ENCODE results near the gene STIP1. TPM values are rescaled to one million over a fixed set of nuclear protein-coding genes. Genes with fewer than 3 reads are reported as not detected.

Gene STIP1
- polyA plus RNA-seq, 6 donors from 2014 or later: 26.3 to 92.4 (median 63.3) TPM

DNA sequence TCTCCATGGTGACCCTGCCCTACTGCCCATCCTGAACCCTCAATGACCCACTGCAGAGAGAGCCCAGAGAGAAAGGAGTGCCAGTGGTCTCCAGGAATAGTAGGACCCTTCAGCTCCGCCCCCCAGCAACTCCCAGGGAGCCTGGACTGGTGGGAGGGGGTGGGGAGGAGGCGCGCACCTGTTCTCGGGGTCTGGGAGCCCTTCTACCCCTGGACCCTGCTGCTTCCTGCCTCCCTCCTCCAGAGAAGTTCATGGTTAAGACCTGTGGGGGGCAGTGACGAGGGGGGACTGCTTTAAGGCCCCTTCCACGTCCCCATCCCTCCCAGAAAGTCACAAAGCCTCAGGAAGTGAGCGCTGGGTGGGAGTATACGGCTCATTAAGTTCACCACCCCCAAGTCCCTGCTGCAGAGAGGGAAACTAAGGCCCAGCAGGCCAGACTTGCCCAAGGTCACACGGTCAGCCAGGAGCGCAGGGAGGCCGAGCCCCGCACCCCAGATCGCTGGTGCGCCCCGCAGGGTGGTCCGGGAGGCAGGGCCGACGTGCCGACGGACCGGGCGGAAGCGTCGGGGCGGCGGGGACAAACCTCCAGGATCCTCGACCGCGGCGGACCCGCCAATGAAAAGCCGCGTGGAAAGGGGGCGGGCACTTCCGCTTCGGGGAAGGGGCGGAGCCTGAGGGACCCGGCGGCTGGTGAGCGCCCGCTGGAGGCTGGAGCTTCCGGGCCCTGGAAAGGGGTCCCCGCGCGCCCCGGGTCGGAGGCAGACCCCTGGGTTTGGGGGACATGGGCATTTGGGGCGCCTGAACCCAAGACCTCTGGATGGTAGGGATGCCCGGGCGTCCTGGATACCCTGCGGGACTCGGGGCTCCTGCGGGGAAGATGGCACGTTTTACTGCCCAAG, 39.9 kb downstream of the STIP1 start, which contains the start of the genes NUDT22 and TRPT1:
Gene NUDT22 (plus strand): TSS at position 667 of the 899 bp plus-strand sequence. CDS start 379 bp downstream, outside the sequence.
Gene TRPT1 (minus strand): TSS at position 579 of the 899 bp plus-strand sequence. CDS start 326 bp downstream, at position 253.
- no peaks in the 10 kb centered on the region for H3K27me3 Mint-ChIP-seq
- H3K4me1 Mint-ChIP-seq: peaks cover 21 to 46% (median 43%) of the 10 kb centered on the region in 3 donors
- DNase-seq: peak; percentile 92
- peak within 1 kb of the TSS; percentile 91 to 96 (median 92) for H3K27ac Mint-ChIP-seq
- ATAC-seq (ENCODE audit: low read depth in 2 of 2): peak; percentile 53 to 57
- H3K36me3 Mint-ChIP-seq: no peaks in the 10 kb centered on the region
- H3K4me3 Mint-ChIP-seq: peak within 1 kb of the TSS; percentile 87 to 96 (median 94)
- no peaks in the 10 kb centered on the region for H3K9me3 Mint-ChIP-seq

DNA sequence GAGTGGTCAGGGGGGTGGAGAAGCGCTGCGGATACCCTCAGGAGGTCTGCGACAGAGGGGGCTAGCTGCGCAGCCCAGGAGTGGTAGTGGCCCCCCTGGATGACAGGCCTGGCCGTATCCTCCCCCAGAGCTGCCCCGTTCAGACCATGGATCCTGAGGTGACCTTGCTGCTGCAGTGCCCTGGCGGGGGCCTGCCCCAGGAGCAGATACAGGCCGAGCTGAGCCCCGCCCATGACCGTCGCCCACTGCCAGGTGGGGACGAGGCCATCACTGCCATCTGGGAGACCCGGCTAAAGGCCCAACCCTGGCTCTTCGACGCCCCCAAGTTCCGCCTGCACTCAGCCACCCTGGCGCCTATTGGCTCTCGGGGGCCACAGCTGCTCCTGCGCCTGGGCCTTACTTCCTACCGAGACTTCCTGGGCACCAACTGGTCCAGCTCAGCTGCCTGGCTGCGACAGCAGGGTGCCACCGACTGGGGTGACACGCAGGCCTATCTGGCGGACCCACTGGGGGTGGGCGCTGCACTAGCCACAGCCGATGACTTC, 40.6 kb downstream of the STIP1 start:
- Mint-ChIP-seq H3K4me1 (peaks cover 21 to 53% (median 49%) of the 10 kb centered on the region in 3 donors), H3K27ac (peak overlapping the region; percentile 91 to 96 (median 92)), H3K27me3 (no peaks in the 10 kb centered on the region), H3K4me3 (peak overlapping the region; percentile 87 to 96 (median 94)), H3K9me3 (no peaks in the 10 kb centered on the region), H3K36me3 (no peaks in the 10 kb centered on the region)
- peak; percentile 72 for DNase-seq
- ATAC-seq (ENCODE audit: low read depth in 2 of 2): peak; percentile 20 to 26

DNA sequence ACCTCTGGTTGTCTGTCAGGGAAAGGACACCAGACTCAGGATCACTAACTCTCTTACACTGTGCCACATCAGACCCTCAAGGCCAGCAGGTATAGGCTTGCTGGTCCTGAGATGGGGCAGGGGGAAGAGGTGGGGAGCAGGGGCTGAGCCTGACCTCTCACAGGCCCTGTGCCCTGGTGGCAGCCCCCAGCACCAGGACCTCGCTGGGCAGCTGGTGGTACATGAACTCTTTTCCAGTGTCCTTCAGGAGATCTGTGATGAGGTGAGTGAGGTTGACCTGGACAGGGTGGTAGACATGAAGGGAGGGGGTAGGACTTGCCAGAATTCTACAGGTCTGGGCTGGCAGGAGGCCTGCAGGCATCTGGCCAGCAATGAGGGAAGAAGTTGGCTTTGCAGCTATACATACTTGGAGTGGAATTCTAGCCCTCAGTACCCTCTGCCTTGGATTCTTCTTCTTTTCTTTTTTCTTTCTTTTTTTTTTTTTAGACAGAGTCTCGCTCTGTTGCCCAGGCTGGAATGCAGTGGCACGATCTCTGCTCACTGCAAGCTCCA, 41.5 kb downstream of the STIP1 start:
- Mint-ChIP-seq H3K4me3 (peak overlapping the region; percentile 87 to 96 (median 94)), H3K27me3 (no peaks in the 10 kb centered on the region), H3K4me1 (peaks cover 30 to 62% (median 58%) of the 10 kb centered on the region in 3 donors), H3K9me3 (no peaks in the 10 kb centered on the region), H3K27ac (peak overlapping the region in 5 of 6 donors; percentile 84 to 96 (median 92)), H3K36me3 (no peaks in the 10 kb centered on the region)
- DNase-seq (no peak), ATAC-seq (ENCODE audit: low read depth in 2 of 2) (no peak)

DNA sequence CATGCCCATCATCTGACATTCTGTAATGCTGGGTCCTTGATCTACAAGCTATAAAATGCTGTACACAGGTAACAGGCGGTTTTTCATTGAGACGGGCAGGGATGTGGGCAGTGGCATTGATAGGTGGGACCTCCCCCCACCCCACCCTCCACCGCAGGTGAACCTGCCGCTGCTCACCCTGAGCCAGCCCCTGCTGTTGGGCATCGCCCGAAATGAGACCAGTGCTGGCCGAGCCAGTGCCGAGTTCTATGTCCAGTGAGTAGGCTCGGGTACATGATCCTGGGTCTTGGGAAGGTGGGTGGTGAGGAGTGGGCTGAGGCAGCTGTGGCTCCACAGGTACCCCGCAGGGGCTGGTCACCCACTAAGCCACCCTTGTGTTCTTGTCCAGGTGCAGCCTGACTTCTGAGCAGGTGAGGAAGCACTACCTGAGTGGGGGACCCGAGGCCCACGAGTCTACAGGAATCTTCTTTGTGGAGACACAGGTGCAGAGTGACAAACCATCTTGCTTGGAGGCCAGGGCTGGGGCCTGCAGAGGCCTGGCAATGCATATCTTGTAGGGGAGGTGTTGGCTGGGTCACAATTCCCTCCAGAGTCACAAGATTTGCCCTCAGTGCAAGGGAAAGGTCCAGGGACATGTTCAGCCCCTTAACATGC, 43.2 kb downstream of the STIP1 start:
- DNase-seq (no peak), ATAC-seq (ENCODE audit: low read depth in 2 of 2) (no peak)
- H3K27ac Mint-ChIP-seq: peak overlapping the region; percentile 84 to 99 (median 97)
- H3K4me3 Mint-ChIP-seq: peak overlapping the region; percentile 52 to 99 (median 90)
- no peaks in the 10 kb centered on the region for H3K9me3 Mint-ChIP-seq
- H3K36me3 Mint-ChIP-seq: no peaks in the 10 kb centered on the region
- H3K27me3 Mint-ChIP-seq: no peaks in the 10 kb centered on the region
- peaks cover 30 to 73% (median 70%) of the 10 kb centered on the region in 3 donors for H3K4me1 Mint-ChIP-seq

DNA sequence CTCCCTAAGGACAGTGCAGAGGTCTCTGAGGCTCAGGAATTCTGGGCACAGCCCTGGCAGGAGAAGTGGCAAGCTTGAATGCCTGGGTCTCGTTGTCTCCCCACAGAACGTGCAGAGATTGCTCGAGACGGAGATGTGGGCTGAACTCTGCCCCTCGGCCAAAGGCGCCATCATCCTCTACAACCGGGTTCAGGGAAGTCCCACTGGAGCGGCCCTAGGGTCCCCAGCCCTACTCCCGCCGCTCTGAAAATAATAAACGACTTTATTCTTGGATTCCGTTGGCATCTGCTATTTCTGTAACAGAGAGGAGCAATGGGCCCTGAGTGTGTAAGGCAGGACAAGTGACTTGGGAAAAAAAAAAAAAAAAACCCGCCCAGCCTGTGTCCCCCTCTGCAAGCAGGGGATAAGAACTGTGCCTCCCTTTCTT, 43.8 kb downstream of the STIP1 start:
- no peaks in the 10 kb centered on the region for H3K27me3 Mint-ChIP-seq
- peak overlapping the region; percentile 91 to 99 (median 98) for H3K27ac Mint-ChIP-seq
- H3K4me3 Mint-ChIP-seq: peak overlapping the region; percentile 85 to 99 (median 94)
- peaks cover 29 to 72% (median 66%) of the 10 kb centered on the region in 3 donors for H3K4me1 Mint-ChIP-seq
- DNase-seq (no peak), ATAC-seq (ENCODE audit: low read depth in 2 of 2) (no peak)
- no peaks in the 10 kb centered on the region for H3K9me3 Mint-ChIP-seq
- H3K36me3 Mint-ChIP-seq: no peaks in the 10 kb centered on the region

DNA sequence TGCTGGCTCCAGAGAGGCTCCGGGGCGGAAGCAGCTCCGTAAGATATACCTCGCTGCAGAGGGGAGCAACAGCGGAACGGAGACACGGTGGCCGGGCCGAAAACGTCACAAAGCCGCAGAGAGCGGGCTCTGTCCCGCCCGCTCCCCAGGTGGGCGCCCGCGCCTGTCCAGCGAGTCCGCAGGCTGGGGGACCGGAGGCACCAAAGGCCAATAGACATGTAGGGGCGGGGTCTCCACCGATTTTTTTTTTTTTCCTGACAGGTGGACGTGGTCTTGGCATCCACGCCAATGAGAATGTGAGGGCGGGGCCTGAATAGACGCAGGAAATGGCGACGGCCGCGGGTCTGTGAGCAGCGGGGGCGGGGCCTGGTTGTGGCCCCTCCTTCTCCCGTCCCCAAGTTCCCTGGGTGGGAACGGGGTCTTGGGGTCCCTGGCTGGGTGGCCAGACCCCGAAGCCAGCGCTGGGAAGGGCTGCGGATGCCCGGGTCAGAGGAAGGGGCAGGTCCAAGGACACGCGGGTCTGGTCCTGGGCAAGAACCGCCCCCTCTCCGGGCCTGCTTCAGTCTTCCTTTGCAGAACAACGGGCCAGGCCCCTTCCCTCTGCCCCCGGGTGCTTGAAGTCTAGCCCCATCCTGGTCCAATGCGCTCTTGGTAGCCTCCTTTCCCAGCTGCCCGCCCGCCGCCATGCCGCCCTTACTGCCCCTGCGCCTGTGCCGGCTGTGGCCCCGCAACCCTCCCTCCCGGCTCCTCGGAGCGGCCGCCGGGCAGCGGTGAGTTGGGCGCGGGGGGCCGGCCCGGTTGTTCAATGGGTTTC, 44.4 kb downstream of the STIP1 start, which contains the start of gene DNAJC4:
Gene DNAJC4 (plus strand): TSS at position 378 of the 814 bp plus-strand sequence. CDS start 307 bp downstream, at position 685.
- Mint-ChIP-seq H3K36me3 (no peaks in the 10 kb centered on the region), H3K9me3 (no peaks in the 10 kb centered on the region), H3K4me1 (peaks cover 34 to 72% (median 64%) of the 10 kb centered on the region in 3 donors), H3K27ac (peak within 1 kb of the TSS; percentile 91 to 99 (median 98)), H3K27me3 (no peaks in the 10 kb centered on the region), H3K4me3 (peak within 1 kb of the TSS; percentile 85 to 99 (median 94))
- DNase-seq (peak; percentile 92), ATAC-seq (ENCODE audit: low read depth in 2 of 2) (peak; percentile 51 to 54)

DNA sequence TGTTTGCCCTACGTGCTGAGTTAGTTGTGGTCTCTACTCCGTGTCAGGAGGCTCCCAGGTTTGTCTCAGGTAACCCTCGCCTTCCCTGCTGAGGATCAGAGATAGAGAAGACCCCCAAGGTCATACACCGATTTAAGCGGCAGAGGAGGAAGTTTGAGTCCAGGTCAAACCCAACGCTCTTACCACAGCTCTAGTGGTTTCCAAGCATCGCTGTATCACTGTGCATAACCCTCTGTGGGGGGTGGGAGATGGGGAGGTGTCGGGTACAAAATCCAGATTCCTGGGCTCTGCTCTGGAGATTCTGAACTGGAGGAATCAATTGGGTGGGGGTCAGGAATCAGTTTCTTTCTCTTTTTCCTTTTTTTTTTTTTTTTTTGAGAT, 45.0 kb downstream of the STIP1 start:
- DNase-seq: no peak
- ATAC-seq (ENCODE audit: low read depth in 2 of 2): no peak
- Mint-ChIP-seq H3K27ac (peak overlapping the region; percentile 91 to 99 (median 98)), H3K36me3 (no peaks in the 10 kb centered on the region), H3K27me3 (no peaks in the 10 kb centered on the region), H3K4me1 (peaks cover 37 to 73% (median 67%) of the 10 kb centered on the region in 3 donors), H3K9me3 (no peaks in the 10 kb centered on the region), H3K4me3 (peak overlapping the region; percentile 85 to 99 (median 94))

DNA sequence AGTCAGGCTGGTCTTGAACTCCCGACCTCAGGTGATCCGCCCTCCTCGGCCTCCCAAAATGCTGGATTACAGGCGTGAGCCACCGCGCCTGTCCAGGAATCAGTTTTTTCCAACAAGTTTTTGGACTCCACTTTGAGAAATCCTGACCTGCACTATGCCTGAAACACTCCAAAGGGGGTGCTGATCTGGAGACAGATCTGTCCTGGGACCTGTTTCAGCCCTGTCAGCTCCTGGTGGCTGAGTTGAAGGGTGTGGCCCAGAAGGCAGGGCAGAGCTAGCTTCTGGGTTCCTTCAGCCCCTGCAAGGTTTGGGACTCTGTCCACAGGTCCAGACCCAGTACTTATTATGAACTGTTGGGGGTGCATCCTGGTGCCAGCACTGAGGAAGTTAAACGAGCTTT, 45.6 kb downstream of the STIP1 start:
- DNase-seq (no peak), ATAC-seq (ENCODE audit: low read depth in 2 of 2) (no peak)
- Mint-ChIP-seq H3K4me3 (peak overlapping the region; percentile 83 to 99 (median 90)), H3K36me3 (no peaks in the 10 kb centered on the region), H3K27me3 (no peaks in the 10 kb centered on the region), H3K4me1 (peaks cover 37 to 74% (median 67%) of the 10 kb centered on the region in 3 donors), H3K9me3 (no peaks in the 10 kb centered on the region), H3K27ac (peak overlapping the region in 5 of 6 donors; percentile 88 to 98 (median 91))

DNA sequence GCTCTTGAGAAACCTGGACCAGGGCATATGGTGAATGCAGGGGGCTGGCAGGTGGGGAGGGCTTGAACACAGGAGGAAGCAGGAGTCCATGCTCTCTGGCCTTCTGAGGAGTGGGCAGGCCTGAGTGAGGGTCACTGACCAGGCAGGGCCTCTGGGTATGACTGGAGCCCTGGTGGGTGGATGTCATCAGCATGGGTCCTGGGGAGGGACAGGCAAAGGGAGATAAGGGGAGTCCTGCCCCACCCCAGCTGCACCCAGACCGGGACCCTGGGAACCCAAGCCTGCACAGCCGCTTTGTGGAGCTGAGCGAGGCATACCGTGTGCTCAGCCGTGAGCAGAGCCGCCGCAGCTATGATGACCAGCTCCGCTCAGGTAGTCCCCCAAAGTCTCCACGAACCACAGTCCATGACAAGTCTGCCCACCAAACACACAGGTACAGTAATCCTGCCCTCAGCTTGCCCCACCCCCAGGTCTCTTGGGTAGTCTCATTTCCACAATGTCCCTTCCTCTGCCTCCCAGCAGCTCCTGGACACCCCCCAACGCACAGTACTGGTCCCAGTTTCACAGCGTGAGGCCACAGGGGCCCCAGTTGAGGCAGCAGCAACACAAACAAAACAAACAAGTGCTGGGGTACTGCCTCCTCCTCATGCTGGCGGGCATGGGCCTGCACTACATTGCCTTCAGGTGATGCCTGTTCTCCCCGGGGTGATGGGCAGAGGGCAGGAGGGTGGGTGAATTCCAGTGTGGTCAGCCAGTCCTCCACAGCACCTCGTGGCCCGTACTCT, 46.4 kb downstream of the STIP1 start:
- peak overlapping the region; percentile 83 to 99 (median 90) for H3K4me3 Mint-ChIP-seq
- H3K36me3 Mint-ChIP-seq: no peaks in the 10 kb centered on the region
- peak overlapping the region in 5 of 6 donors; percentile 21 to 96 (median 88) for H3K27ac Mint-ChIP-seq
- ATAC-seq (ENCODE audit: low read depth in 2 of 2): no peak
- no peak for DNase-seq
- H3K27me3 Mint-ChIP-seq: no peaks in the 10 kb centered on the region
- H3K9me3 Mint-ChIP-seq: no peaks in the 10 kb centered on the region
- H3K4me1 Mint-ChIP-seq: peaks cover 36 to 72% (median 66%) of the 10 kb centered on the region in 3 donors

DNA sequence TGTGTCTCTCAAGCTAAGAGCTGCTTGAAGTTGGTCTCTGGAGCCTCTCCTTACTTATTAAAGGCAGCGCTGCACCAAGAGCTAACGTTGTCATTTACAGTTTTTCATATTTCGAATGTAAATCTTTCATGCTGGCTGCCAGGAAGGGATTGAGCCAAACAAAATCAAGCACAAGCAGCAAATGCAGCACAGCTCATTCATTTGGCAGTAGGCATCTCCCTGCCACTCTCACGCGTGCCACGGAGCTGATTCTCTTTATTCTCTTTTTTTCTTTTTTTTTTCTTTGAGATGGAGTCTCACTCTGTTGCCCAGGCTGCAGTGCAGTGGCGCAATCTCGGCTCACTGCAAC, 47.0 kb downstream of the STIP1 start:
- ATAC-seq (ENCODE audit: low read depth in 2 of 2) (no peak), DNase-seq (no peak)
- Mint-ChIP-seq H3K4me3 (peak overlapping the region; percentile 59 to 96 (median 88)), H3K27me3 (no peaks in the 10 kb centered on the region), H3K4me1 (peaks cover 32 to 70% (median 62%) of the 10 kb centered on the region in 3 donors), H3K27ac (peak overlapping the region in 5 of 6 donors; percentile 52 to 96 (median 90)), H3K9me3 (no peaks in the 10 kb centered on the region), H3K36me3 (no peaks in the 10 kb centered on the region)

DNA sequence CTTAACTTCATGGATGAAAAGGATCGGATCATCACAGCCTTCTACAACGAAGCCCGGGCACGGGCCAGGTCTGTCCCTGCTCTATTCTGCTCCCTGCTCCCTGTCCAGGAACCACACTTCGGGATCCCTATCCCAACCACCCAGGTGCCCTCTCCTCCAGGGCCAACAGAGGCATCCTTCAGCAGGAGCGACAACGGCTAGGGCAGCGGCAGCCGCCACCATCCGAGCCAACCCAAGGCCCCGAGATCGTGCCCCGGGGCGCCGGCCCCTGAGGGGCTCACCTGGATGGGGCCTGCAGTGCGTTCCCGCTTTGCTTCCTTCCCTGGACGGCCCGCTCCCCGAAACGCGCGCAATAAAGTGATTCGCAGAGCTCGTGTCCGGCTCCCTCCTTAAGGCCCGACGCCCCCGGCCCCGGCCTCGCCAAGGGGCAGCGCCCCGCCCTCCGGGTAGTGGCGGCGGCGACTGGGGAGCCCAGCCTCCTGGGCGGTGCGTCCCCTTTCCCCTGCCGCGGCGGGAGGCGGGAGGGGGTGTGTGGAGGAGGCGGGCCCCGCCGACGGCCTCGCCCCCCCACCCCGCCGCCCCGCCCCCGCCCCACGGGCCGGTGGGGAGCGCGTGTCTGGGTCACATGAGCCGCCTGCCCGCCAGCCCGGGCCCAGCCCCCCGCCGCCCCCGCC, 48.1 kb downstream of the STIP1 start, which contains the start of gene VEGFB:
Gene VEGFB (plus strand): TSS at position 672 of the 674 bp plus-strand sequence. CDS start 250 bp downstream, outside the sequence.
- peak; percentile 74 for DNase-seq
- Mint-ChIP-seq H3K4me1 (peaks cover 32 to 72% (median 65%) of the 10 kb centered on the region in 3 donors), H3K27me3 (no peaks in the 10 kb centered on the region), H3K36me3 (no peaks in the 10 kb centered on the region), H3K9me3 (no peaks in the 10 kb centered on the region), H3K4me3 (peak within 1 kb of the TSS; percentile 88 to 96 (median 92)), H3K27ac (peak within 1 kb of the TSS; percentile 86 to 97 (median 96))
- ATAC-seq (ENCODE audit: low read depth in 2 of 2): peak; percentile 46
